Right ventricle myocardium superior (tissue), 1 donor: ENCODE data around the gene DOCK7. TPM values are rescaled to one million over a fixed set of nuclear protein-coding genes. Genes with fewer than 3 reads are reported as not detected.

Experiments
- ATAC-seq: fragments of 200-7000 bp; cut with Tn5 transposase; one replicate; pipeline ENCODE4 v1.9.1; 2020; ENCODE audit warnings: mild to moderate bottlenecking; ENCODE audit not compliant: poor library complexity
- DNase-seq: peaks from one replicate; pipeline ENCODE4 v3.0.0-alpha.2; 2020
- intact Hi-C: fragments of 100-400 bp; cut with DNase I; formaldehyde crosslinking; loops from one replicate; pipeline ENCODE4 v1.11.2; 2022
- total RNA-seq: library from RNA; stranded (reverse); fragmentation: NEBNext Ultra II Directional; extraction: Animal tissue kit (Norgen Biotek cat#: 25700); gene quantifications from one replicate; pipeline ENCODE4 v1.2.1, GENCODE V29; 2021
- donor health status: DM: no; HTN: yes; CAD: no; lungs with severe emphysema.

Gene DOCK7
- total RNA-seq, 1 donor from 2014 or later = 7.7 TPM

DNA sequence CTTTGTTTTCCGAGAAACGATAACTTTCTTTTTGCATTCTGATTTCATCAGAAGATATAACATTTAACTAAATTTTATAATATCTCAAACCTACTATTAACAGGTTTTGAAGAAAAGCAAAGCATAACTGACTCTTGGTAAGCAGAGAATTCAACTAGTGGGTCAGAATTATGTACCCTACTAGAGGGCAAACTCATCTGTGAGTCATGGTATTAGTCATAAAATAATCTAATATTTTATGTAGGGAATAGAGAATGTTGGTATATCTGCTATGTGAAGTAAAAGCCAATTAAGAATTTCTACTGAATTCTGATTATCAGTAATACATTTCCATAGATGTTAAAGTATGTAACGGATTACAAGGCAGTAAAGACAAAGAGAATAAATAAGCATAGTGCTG lies 194.5 kb downstream of the DOCK7 start:
- DNase-seq (no peak), ATAC-seq (no peak)
- intact Hi-C loops = no loop called here

DNA sequence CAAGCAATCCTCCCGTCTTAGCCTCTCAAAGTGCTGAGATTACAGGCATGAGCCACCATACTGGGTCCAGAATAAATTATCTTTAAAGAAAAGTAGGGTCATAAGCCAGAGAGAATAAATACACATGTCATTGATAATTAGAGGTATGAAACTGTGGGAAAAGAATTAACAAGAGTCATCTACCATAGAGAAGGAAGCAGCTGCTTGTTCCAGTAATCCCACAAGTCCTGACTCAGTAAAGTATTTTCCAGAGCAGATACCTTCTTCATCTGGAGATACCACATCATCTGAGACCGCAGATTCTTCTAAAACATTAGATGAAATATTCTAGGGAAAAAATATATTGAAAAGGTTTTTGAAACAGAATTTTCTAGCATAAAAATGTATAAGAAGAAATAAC lies 195.7 kb downstream of the DOCK7 start:
- intact Hi-C loops = no loop called here
- DNase-seq = no peak
- ATAC-seq = no peak

DNA sequence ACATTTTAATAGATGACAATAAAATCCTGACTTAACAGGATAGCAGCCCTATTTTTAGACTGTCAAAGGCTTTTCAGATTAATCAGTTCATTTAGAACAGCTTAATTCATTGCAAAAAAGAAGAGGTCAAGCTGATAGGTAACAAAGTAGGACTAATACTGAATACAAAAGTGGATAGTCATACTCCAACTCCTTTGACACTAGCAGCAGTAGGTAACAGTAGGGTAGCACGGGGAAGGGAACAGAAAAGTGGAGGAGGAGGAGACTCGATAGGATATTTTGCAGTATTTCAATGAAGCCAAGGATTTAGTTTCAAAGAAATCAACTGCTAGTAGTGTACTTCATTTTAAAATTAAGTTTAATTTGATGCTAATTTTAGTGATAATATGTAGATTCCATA lies 200.2 kb downstream of the DOCK7 start:
- no peak for ATAC-seq
- intact Hi-C loops = no loop called here
- no peak for DNase-seq

DNA sequence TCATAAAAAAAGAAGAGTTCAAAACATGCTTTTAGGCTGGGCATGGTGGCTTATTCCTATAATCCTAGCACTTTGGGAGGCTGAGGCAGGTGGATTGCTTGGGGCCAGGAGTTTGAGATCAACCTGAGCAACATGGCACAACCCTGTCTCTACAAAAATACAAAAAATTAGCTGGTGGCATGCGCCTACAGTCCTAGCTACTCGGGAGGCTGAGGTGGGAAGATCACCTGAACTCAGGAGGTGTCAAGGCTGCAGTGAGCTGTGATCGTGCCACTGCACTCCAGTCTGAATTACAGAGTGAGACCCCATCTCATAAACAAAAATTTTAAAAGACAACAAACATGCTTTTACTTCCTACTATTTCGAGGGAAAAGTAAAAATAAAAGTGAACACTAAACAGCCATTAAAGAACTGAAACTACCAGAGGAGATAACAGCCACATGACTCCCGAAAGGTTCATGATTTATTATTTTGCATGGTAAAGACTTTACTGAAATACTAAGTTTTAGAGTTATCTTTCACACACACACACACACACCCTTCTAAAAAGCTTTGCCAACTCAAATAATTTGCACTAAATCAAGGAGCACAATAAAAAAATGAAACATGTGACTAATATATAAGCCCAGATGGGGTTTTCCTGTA lies 203.2 kb downstream of the DOCK7 start:
- intact Hi-C loops = no loop called here
- DNase-seq (no peak), ATAC-seq (no peak)

DNA sequence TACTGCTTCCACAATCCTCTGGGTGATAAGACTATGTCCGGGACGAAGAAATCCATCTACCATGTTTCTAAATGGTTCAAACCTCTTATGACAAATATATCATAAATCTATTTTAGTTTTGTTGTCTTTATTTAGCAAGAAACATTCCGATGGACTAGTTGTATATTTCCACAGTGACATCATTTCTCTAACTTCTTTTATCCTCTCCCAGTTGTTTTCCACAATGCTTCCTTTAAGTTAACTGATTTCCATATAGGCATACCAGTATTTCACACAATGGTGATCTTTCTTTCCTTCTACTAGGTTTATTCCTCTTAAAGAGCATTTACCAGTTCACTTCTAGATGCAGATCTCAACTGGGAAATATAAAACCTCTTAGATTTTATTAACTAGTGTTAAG lies 206.5 kb downstream of the DOCK7 start:
- DNase-seq (no peak), ATAC-seq (no peak)
- intact Hi-C loops = no loop called here

DNA sequence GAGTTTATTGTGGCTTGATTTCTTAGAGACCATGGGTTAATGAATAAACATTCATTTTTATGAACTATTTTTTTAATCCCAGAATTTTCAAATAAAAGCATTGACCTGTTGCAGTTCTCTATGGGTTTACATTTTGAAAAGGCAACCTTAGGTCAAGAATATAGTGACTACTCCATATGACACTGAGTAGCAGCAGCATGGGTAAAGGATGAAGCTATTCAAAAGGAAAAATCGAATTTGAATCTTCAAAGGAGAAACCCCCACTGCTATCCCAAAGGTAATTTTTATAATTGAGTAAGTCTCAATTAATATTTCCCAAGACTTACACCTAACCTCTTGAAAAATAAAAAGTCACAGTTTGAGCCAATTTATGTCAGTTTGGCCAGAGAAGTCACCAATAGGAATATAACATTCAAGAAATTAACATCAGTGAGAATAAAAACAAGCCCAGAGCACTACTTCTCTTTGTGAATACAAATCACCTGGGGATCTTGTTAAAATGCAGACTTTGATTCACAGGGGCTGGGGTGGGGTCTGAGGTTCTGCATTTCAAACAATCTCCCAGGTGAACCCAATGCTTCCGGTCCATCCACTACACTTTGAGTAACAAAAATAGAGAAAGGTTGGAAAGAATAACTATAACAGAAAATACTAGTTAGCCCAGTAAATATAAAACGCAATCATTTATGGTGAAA lies 211.5 kb downstream of the DOCK7 start:
- DNase-seq = no peak
- no peak for ATAC-seq
- intact Hi-C loops = no loop called here

DNA sequence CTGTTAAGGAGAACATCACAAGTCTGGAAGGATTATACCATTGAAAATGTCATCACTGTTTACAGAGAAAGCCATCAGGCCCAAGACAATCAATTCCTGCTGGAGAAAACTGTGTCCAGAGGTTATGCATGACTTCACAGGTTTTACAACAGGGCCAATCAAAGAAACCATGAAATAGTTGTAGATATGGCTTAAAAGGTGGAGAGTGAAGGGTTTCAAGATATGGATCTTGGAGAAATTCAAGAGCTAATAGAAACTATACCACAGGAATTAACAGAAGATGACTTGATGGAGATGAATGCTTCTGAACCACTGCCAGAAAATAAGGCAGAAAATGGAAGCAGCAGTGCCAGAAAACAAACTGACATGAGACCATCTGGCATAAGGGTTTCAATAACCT lies 221.1 kb downstream of the DOCK7 start:
- ATAC-seq = no peak
- intact Hi-C loops = no loop called here
- no peak for DNase-seq

DNA sequence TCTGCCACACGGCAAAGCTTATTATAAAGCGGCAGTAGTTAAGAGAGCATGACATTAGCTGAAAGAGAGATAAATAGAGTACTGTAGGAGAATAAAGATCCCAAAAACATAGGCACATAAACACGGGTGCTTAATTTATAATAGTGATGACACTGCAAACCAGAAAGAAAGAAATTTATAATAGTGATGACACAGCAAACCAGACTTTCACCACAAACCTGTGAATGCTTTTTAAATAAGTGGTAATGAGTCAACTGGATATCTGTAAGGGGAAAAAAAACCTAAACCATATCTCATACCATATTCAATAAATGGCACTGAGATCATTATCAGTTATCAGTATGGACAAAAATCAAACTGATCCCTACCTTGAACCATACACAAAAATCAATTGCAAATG lies 225.8 kb downstream of the DOCK7 start:
- intact Hi-C loops = no loop called here
- ATAC-seq (no peak), DNase-seq (no peak)

DNA sequence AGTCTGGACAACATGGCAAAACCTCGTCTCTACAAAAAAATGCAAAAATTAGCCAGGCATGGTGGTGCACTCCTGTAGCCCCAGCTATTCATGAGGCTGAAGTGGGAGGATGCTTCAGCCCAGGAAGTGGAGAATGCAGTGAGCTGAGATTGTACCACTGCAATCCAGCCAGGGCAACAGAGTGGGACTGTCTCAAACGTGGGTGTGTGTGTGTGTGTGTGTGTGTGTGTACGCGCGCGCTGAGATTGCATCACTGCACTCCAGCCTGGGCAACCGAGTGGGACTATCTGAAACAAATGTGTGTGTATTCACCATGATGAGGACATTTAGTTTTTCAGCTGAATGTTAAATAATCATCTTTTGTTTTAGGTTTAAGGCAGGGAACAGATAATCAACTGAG lies 230.2 kb downstream of the DOCK7 start:
- ATAC-seq = no peak
- DNase-seq = no peak
- intact Hi-C loops = no loop called here

DNA sequence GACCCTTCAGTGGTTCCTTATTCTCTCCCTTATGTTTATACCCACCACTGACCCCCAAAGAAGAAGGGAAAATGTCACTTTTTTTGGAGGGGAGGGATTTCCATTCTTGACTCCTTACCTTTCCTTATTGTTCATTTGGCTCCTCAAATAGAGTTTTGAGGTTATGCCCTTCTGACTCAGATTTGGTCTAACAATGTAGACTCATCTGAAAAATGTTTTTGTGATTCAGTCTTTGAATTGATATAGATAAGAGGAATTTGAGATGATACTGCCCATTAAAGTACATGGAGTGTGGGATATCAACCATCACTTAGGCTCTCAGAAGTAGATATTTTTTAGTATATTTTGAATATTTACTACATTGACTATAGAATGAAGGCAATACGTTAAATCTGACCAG lies 235.2 kb downstream of the DOCK7 start:
- DNase-seq (no peak), ATAC-seq (no peak)
- intact Hi-C loops = no loop called here

DNA sequence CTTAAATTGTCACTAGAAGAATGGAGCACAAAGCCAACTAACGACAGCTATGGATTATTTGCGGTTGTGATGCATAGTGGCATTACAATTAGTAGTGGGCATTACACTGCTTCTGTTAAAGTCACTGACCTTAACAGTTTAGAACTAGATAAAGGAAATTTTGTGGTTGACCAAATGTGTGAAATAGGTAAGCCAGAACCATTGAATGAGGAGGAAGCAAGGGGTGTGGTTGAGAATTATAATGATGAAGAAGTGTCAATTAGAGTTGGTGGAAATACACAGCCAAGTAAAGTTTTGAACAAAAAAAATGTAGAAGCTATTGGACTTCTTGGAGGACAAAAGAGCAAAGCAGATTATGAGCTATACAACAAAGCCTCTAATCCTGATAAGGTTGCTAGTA lies 237.9 kb downstream of the DOCK7 start:
- intact Hi-C loops = no loop called here
- DNase-seq (no peak), ATAC-seq (no peak)

DNA sequence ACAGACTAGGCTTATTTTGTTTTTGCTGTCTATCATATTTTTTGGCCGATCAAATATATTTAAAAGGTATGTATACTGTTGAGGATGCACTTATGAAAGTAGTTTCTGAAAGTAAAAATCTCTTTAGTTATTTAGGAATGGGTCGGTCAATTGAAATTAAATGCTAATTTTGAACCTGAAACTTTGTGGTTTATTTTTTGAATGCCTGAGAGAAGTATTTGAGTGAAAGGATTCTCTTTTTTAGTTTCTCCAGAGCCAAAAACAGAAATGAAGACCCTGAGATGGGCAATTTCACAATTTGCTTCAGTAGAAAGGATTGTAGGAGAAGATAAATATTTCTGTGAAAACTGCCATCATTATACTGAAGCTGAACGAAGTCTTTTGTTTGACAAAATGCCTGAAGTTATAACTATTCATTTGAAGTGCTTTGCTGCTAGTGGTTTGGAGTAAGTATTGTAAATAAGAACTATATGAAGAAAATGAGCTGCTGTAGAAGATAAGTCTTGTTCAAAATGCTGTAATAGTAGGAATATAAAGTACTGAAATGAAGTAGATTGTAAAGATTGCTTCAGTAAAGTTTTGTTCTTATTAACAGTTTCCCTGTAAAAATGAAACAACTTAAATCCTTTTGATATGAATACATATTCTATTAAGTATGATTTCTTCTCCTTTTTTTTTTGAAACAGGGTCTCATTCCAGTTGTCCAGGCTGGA lies 239.8 kb downstream of the DOCK7 start:
- DNase-seq = no peak
- intact Hi-C loops = no loop called here
- no peak for ATAC-seq

DNA sequence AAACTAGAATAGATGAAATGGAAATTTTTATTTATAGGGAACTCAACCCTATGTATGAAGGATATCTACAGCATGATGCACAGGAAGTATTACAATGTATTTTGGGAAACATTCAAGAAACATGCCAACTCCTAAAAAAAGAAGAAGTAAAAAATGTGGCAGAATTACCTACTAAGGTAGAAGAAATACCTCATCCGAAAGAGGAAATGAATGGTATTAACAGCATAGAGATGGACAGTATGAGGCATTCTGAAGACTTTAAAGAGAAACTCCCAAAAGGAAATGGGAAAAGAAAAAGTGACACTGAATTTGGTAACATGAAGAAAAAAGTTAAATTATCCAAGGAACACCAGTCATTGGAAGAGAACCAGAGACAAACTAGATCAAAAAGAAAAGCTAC lies 243.5 kb downstream of the DOCK7 start:
- intact Hi-C loops = no loop called here
- ATAC-seq (no peak), DNase-seq (no peak)

DNA sequence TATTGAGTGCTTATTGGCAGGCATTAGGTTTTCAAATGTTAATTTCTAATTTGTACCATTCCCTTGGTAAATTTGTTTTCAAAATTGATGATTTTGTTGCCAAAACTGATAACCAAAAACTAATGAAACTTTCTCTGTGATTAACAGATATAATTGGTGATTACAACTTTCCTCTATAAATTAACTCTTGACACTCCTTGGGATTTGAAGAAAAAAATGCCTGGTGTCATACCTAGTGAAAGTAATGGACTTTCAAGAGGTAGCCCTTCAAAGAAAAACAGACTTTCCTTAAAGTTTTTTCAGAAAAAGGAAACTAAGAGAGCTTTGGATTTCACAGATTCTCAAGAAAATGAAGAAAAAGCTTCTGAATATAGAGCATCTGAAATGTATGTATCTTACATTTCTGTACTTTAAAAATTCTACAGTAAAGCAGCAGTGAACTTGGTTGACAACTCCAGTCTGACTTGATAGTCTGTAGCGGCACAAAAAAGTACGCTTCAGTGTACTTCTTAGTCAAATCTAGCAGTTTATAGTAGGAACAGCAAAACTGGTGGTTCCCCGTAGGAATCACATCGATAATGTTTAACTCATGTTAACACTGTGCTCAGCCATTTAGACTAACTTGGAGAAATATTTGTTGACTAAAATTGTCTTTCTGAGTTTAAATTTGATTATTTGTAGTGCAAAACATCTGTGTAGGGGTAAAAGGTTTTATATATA lies 248.4 kb downstream of the DOCK7 start:
- ATAC-seq = no peak
- intact Hi-C loops = no loop called here
- no peak for DNase-seq

DNA sequence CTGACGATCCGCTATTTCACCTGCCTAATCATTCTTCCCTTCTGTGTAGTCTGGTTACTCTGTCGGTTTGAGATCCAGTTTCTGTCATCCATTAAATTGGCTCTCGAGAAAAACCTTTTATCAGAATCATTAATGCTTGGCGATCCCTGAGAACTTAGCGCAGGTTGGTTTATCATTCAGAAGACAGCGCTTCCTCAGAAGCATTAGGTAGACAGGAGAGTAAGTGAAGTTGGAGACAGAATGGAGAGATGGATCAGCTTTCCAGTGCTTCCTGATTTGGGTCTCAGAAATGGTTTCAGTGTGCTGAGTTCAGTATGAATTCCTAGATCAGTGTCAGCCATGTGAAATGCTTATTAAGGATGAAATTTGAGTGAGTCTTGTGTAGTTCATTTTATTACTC lies 250.0 kb downstream of the DOCK7 start:
- no peak for DNase-seq
- no peak for ATAC-seq
- intact Hi-C loops = no loop called here

DNA sequence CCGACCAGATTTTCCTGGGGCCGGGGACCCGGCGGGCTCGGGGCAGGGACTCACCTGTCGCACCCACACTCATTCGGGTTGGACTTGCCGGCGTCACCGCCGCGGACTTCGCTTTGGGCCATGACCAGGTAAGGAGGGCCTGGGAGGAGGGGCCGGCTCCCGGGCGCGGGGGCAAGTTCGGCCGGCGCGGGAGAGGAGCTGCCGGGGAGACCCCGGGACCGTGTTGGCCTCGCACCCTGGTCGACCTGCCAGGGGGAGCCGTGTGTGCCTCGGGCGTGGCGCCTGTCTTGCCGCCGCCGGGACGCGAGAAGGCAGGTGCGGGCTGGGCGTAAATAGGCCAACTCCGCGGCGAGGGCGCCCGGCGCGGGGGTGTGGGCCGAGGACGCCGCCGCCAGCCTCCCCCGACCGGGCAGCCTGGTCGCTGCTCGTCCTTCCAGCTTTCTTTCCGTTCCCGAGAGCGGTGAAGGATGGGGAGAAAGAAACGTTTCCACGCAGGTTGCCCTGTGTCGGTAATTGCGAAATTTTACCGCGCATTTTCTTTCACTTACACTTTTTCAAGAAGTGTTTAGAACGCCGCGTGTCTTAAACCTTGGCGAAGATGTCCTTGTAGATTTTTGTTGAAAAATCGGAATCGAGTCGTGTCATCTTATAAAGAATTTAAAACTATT lies 250.8 kb downstream of the DOCK7 start:
- intact Hi-C loops = no loop called here
- DNase-seq (no peak), ATAC-seq (peak; percentile 11)

DNA sequence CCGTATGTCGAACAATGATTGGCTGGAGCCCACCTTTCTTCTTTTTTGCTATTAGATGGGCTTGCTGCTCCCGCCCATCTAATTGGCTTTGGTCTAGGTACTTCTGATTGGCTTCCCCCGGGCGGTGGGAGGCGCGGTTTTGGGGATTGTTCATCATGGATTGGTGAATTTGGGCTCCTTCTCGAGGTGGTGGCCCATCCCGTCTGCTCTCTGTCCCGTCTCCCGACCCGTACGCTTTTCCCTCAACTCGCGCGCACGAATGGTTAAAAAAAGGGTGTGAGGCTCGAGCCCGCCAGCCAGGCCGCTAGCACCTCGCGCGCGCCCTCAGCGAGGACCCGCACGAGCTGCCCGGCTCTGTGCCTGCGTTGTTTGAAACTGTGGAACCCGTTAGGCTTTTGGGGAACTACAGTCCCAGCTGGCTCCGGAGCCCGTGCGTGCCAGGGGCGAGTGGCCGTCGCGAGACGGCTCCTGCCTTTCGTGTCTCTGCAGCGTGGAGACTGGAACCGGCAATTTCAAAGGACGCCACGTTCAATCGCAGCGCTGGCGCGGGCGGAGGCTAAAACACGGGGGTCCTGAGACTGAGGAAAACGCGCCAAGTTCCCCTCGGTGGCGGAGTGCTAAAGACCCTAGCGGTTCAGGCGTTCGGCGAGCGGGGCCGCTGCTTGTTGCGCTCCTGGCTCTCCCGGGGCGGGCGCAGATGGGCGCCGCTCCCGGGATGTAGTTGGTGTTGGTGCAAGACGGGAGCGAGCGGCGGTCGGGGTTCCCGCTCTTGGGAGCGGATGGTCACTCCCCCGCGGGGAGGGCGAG lies 251.5 kb downstream of the DOCK7 start, which contains the start of gene USP1:
Gene USP1 (plus strand): TSS at position 584 of the 807 bp plus-strand sequence. CDS start 2,819 bp downstream, outside the sequence.
- peak; percentile 90 for ATAC-seq
- peak; percentile 97 for DNase-seq
- intact Hi-C loops = no loop called here

DNA sequence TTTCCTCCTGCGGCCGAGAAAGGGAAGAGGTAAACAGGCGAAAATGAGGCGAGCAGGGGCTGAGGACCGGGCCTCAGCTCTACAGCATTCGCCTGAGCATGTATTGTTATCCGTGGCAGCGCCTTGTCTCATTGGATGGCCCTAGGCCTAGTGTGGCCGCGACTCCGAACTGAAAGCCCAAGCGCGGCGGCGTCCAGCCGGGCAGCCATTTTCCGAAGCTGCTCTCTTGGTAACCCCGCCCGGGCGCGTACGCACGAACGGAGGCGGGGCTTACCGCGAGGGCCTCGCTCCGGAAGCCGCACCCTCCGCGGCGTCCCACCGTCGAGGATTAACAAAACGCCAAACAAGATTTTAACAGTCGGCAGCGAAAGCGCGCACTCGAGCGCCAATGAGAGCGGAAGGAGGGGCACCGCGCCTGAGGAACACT lies 252.1 kb downstream of the DOCK7 start:
- intact Hi-C loops = no loop called here
- peak; percentile 93 for ATAC-seq

More for the DNA sequence above, 252.1 kb downstream of the DOCK7 start:
- peak; percentile 98 for DNase-seq
